DLD1 (cell line): ENCODE data around the gene ARHGAP26.

Experiments
- in situ Hi-C: cut with HindIII; loops from 2 replicates; pipeline ENCODE4 v1.10.0; 2017; ENCODE audit warnings: low sequenced_read_pairs

ARHGAP26 gene

GRCh38 chr5:142782976-142783530 is 12.9 kb downstream of the ARHGAP26 start:
- in situ Hi-C loops: no loop called here

- in situ Hi-C loops: no loop called here
These were observed 13.6 kb downstream of the ARHGAP26 start for GRCh38 chr5:142783601-142784341.

GRCh38 chr5:142784401-142784955 is 14.3 kb downstream of the ARHGAP26 start:
- in situ Hi-C loops: no loop called here

GRCh38 chr5:142785206-142785605 is 15.0 kb downstream of the ARHGAP26 start:
- in situ Hi-C loops: no loop called here

GRCh38 chr5:142789206-142789605 is 19.0 kb downstream of the ARHGAP26 start:
- in situ Hi-C loops: no loop called here

GRCh38 chr5:142792012-142792864 is 22.1 kb downstream of the ARHGAP26 start:
- in situ Hi-C loops: no loop called here

GRCh38 chr5:142792865-142793232 is 22.7 kb downstream of the ARHGAP26 start:
- in situ Hi-C loops: no loop called here

- in situ Hi-C loops: no loop called here
These were observed 24.4 kb downstream of the ARHGAP26 start for GRCh38 chr5:142794537-142794936.

- in situ Hi-C loops: no loop called here
These were observed 25.1 kb downstream of the ARHGAP26 start for GRCh38 chr5:142795251-142795650.

- in situ Hi-C loops: no loop called here
These were observed 26.4 kb downstream of the ARHGAP26 start for GRCh38 chr5:142796492-142797109.

GRCh38 chr5:142797420-142797819 is 27.2 kb downstream of the ARHGAP26 start:
- in situ Hi-C loops: no loop called here

- in situ Hi-C loops: no loop called here
These were observed 28.1 kb downstream of the ARHGAP26 start for GRCh38 chr5:142798099-142798770.

- in situ Hi-C loops: no loop called here
These were observed 30.8 kb downstream of the ARHGAP26 start for GRCh38 chr5:142800776-142801494.

- in situ Hi-C loops: no loop called here
These were observed 31.3 kb downstream of the ARHGAP26 start for GRCh38 chr5:142801495-142801871.

- in situ Hi-C loops: no loop called here
These were observed 33.4 kb downstream of the ARHGAP26 start for GRCh38 chr5:142803428-142804125.

- in situ Hi-C loops: no loop called here
These were observed 35.2 kb downstream of the ARHGAP26 start for GRCh38 chr5:142805339-142805738.

GRCh38 chr5:142806841-142807267 is 36.7 kb downstream of the ARHGAP26 start:
- in situ Hi-C loops: no loop called here

GRCh38 chr5:142807372-142807911 is 37.3 kb downstream of the ARHGAP26 start:
- in situ Hi-C loops: no loop called here
